Prostate gland (tissue), 2 donors: ENCODE data around the gene ULBP1.
"Not testable (repeated sequence)": the region's sequence is repeated elsewhere in the genome, so short reads cannot be mapped to it uniquely, and the experiment has no call there.

Experiments
- POLR2A ChIP-seq: fragments of 450-650 bp; IDR thresholded peaks from one replicate; pipeline ENCODE4 v1.6.1; 2016; ENCODE audit warnings: antibody characterized with exemption, mild to moderate bottlenecking
- POLR2AphosphoS5 ChIP-seq: sonication (generic); formaldehyde crosslinking; IDR thresholded peaks from one replicate; pipeline ENCODE4 v1.6.1; 2017; ENCODE audit warnings: antibody characterized with exemption
- TF ChIP-seq, protein P1 (sequence below), 4 experiments: fragments of 200-600 bp in 2 of 4; fragments of 450-650 bp in 2 of 4; sonication (generic) in 2 of 4; IDR thresholded peaks; 1 replicate in 3 of 4; 2 replicates in 1 of 4; pipeline ENCODE4 v1.5.1; 2016 to 2019; ENCODE audit warnings: antibody characterized with exemption in 4 of 4, mild to moderate bottlenecking in 2 of 4, moderate library complexity in 2 of 4

DNA sequence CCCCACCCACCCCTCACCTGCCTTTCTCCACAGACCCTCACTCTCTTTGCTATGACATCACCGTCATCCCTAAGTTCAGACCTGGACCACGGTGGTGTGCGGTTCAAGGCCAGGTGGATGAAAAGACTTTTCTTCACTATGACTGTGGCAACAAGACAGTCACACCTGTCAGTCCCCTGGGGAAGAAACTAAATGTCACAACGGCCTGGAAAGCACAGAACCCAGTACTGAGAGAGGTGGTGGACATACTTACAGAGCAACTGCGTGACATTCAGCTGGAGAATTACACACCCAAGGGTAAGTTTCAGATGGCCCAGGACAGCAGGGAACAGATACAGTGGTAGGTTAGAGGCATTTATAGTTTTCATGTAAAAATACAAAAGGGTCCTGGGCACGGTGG lies 18.5 kb upstream of the ULBP1 start:
- TF ChIP-seq, protein P1, sequence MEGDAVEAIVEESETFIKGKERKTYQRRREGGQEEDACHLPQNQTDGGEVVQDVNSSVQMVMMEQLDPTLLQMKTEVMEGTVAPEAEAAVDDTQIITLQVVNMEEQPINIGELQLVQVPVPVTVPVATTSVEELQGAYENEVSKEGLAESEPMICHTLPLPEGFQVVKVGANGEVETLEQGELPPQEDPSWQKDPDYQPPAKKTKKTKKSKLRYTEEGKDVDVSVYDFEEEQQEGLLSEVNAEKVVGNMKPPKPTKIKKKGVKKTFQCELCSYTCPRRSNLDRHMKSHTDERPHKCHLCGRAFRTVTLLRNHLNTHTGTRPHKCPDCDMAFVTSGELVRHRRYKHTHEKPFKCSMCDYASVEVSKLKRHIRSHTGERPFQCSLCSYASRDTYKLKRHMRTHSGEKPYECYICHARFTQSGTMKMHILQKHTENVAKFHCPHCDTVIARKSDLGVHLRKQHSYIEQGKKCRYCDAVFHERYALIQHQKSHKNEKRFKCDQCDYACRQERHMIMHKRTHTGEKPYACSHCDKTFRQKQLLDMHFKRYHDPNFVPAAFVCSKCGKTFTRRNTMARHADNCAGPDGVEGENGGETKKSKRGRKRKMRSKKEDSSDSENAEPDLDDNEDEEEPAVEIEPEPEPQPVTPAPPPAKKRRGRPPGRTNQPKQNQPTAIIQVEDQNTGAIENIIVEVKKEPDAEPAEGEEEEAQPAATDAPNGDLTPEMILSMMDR (IDR thresholded peaks at IDR 0.05), result not testable (repeated sequence)
- TF ChIP-seq POLR2A, POLR2AphosphoS5: not testable (repeated sequence)
